A172 (cell line): ENCODE measurements around the gene ANXA2. TPM values are rescaled to one million over a fixed set of nuclear protein-coding genes. Genes with fewer than 3 reads are reported as not detected.
"Not testable (repeated sequence)": the region's sequence is repeated elsewhere in the genome, so short reads cannot be mapped to it uniquely, and the experiment has no call there.

Experiments
- DNase-seq: peaks from one replicate; pipeline ENCODE4 v3.0.0-alpha.2; 2015; ENCODE audit warnings: low spot score
- total RNA-seq: library from RNA; depleted of rRNA; stranded (reverse); fragments of >200 nt; shearing (Covaris generic); gene quantifications from 2 replicates; pipeline ENCODE4 v1.2.3, GENCODE V29; 2014

The ANXA2 gene
- total RNA-seq, 1 experiment from 2014 or later: 4,320 TPM

DNA sequence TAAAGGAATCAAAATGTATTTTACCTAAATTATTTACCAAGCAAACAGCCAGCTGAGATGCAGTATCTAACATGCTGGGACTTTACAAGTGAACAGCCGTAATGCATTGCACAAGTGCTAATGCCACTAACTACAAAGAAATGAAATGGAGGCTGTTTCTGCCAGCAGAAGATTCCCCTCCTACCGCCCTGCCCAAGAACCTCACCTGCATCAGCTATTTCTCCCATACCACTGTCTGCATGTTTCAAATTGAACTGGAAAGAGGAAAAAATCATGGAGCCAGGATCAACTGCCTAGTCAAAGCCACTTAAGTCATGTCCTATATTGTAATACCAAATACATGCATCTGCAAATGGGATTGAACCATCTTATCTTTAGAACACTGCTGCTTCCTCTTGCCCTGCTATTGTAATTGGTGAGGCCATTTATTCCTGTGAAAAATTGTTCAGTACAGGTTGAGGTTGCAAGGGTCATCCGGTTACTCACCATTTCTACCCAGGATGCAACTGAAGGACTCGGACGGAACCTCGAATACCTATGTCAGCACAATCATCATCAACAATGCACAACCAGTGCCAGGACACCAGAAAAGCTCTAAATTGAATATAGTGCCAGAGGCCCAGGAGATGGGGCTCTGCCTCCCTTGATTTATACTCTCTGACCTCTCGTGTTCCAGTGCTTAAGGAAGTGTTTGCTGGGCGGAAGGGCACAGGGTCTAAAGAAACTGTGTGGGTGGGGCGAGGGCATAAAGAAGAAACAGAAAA lies 27.5 kb downstream of the ANXA2 start:
- peak; percentile 71 for DNase-seq

DNA sequence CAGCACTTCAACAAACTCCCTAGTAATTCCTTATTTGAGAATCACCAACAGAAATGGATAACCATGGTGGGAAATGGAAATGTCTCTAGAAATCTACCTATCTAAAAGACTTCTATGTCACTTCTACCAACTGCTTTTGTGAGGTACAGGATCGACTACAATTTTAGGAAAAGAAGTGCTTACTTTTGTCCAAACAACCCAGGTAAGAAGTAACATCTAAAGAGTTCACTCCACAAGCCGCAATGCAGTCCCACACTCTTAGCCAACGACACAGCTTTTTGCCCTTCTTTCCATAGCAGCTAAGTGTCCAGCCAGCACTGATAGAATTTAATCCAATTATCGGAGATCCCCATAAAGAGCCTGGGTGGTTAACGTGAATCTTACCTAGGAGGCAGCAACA lies 28.1 kb downstream of the ANXA2 start:
- DNase-seq: no peak

GRCh38 chr15:60364612-60364924 lies 33.2 kb downstream of the ANXA2 start:
- no peak for DNase-seq

GRCh38 chr15:60363903-60364611 lies 33.7 kb downstream of the ANXA2 start:
- DNase-seq: no peak

DNA sequence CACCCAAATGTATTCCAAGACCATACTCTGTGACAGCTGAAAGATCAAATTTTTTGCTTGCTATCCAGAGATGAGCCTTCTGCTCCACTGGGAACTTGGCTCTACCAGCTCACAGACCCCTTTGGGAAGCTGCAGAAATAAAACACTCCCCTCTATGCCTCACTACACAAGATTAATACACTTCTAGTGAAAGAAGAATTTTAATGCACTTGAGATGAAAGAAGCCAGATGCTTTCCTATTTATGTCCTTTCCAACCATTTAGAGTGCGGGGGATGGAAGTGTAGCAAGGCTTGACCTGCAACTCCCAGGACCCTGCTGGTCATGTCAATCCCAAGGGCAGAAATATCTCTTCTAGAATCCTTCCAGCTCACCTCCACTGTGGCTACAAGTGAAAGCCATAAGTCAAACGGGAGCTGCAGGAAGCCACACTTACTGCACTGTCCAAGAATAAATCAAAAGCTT lies 34.7 kb downstream of the ANXA2 start:
- DNase-seq: no peak

DNA sequence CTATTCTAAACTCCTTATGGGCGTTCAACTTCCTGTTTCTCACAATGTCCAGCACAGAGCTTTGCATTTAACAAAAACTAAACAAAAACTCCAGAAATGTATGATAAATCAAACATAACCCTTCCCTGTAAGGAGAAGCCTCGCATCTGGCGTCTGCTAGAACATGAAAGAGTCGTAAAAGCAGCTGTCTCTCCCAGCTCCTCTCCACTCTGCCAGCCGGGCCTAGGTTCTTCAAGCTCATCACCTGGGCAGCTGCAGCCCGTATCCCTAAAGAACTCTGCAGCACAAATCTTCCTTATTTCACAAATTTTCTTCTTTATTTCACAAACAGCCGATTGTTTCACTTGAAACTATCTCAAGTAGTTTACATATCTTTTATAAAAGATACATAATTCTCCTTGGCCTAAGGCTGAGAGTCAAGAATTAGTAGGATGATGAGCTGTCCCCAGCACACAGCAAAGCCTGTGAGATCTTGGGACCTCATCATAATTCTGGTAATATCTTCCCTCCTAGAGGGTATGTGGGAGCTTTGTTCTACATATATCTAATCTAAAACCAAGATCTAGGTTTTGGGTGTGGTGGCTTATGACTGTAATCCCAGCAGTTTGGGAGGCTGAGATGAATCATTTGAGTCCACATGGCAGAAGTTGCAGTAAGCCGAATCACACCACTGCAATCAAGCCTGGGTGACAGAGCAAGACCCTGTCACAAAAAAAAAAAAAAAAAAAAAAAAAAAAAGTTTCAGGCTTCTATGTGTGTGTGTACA lies 35.3 kb downstream of the ANXA2 start:
- DNase-seq: peak; percentile 84

DNA sequence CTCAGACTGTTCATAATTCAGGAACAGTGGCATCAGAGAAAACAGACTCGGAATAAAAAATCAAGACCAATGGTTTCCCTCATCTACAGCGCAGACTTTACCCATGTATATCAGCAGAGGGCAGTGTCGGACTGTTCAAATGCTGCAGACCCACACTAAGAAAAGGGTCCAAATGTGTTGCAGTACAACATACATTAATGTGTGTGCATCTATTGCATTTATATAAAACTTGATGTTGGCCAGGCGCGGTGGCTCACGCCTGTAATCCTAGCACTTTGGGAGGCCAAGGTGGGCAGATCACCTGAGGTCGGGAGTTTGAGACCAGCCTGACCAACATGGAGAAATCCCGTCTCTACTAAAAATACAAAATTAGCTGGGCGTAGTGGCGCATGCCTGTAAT lies 38.0 kb downstream of the ANXA2 start:
- DNase-seq: not testable (repeated sequence)

DNA sequence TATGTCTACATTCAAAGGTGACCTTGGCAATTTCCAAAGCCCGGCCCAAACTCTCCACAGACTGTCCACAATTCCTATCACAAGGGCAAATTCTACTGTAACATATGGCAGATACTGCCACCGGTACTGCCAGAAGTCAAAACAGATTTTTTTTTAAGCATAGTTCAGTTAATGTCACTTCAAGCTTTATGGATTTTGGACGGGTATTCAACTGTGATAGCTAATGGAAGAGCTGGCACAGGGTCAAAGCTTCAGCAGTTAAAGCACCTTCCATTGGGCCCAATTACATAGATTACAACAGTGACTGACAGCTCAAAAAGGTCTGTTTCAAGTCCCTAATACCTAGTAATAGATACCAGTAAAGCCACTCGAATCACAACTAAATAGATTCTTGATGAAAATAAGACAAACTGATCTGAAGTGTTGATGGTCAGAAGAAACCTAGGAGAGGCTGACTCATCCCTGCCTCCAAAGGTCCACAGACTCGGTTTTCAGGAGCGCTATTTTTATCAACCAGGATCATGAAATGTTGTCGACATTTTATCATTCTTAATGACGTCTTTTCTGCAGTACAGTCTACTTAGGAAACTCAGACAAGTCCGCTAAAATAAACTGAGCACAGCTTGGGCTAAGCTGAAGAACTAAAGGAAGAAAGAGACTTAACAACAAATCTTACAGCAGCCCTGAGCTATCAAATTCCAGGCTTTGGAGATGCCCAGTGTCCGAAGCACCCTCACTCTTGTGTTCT lies 38.7 kb downstream of the ANXA2 start:
- peak; percentile 73 for DNase-seq

- DNase-seq: no peak
Measured at GRCh38 chr15:60356832-60357231, 41.0 kb downstream of the ANXA2 start.

GRCh38 chr15:60355148-60355857 lies 42.5 kb downstream of the ANXA2 start:
- DNase-seq: no peak

GRCh38 chr15:60353245-60353920 lies 44.4 kb downstream of the ANXA2 start:
- DNase-seq: peak; percentile 61

DNA sequence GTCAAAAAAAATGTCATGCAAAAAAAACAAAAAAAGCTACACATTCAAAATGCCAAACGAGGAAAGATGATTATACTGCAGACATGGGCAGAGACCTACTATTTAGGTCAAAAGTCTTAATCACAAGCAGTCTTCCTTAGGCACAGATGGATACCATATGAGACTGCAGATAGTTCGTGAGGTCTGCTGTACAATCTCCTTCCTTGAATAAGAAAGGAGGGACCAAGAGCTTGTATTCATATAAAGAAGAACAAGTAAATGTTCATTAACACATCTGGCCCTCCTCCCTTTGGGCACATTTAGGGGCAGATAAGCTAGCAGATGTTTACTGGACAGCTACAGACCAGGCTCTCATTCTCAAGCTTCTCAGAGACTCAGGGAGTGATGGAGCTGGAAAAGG lies 45.3 kb downstream of the ANXA2 start:
- no peak for DNase-seq

- no peak for DNase-seq
Measured at GRCh38 chr15:60351066-60351465, 46.7 kb downstream of the ANXA2 start.

DNA sequence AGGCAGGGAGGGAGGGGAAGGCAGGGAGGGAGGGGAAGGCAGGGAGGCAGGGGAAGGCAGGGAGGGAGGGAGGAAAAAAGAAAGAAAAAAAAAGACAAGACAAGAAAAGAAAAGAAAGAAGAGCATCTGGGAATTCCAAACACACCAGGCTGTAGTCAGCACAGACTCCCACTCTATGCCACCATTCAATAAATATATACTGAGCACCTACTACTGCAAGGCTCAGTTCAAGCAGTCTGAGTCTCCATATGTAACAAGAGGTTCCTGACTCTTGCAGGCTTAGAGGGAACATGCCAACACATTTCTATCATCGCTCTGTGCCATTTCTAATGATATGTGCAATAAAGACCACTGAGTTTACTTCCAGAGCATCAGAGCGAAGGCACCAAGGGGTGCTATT lies 47.7 kb downstream of the ANXA2 start:
- DNase-seq: no peak

GRCh38 chr15:60349589-60349988 lies 48.2 kb downstream of the ANXA2 start:
- DNase-seq: no peak

DNA sequence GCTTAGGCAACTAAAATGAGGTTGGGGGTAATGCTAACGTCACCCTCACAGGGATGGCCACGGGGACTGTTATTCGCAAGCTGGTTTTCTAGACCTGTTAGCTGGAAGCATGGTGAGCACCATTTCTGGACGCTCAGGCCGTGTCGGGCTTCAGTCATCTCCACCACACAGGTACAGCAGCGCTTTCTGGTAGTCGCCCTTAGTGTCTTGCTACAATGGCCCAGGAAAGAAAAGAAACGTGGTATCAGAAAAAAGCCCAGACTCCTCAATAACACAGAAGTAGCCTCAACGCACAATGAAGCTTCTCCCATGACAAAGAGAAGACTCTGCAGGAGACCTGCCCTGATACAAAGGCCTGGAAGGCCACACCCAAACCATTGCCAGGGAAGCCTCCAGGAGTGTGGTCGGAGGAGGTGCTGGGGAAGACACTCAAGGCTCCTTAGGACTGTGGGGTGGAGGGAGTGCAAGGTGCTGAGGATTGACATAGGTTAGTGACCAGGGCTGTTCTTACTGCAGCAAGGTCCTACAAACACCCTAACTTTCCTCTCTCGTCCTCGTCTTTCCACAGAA lies 50.2 kb downstream of the ANXA2 start:
- no peak for DNase-seq

GRCh38 chr15:60346653-60347052 lies 51.1 kb downstream of the ANXA2 start:
- no peak for DNase-seq

DNA sequence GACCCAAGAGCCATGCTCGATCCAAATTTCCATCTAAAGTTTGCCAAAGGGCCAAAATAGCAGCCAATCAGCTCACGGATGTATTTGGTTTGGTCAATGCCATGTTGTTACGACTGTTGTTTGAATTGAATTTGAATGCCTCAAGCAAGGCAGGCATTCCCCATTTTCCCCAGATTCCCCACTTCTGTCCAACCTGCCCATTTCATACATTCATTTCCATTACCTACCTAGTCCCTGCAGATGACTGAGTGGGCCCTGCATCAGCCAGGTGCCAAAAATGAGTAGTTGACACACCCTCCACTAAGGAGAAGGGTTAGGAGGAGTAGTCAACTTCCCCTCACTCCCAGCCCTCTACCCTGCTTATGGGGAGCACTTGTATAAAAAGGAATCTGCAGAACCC lies 51.7 kb downstream of the ANXA2 start:
- DNase-seq: no peak

DNA sequence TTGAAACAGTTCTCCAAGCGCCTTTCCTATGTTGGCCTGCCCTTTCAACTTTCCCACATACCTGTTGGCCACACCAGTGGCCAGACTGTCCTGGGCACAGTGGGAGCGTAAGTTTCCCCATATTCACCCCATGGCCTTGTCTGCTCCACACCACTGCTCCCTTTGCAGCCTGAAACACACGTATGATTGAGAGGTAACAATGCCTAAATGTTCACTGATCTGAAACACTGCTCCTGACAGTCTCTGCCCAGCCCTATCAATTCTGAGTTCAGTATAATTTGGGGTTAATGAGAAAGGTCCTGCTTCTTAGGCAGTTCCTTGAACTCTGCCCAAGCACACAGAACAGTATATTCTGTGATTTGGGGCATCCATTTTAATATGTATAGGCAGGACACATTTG lies 52.2 kb downstream of the ANXA2 start:
- DNase-seq: no peak

DNA sequence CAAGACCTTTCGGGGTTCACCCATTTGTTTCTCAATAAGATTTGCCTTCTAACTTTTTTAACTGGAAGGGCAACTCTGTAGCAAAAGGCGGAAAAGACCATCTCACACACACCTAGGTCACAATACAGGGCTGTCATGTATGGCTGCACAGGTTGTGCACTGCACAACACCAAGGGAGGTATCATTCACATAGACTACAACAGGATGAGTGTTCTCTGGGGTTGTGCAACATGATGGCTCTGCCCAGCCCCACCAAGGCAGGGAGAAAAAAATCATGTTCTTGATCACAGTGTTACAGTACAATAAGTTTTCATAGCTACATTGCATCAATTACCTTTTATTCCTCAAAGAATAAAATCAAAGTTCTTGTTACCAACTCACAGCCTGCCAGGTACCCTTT lies 52.8 kb downstream of the ANXA2 start:
- no peak for DNase-seq
